ENCODE measurements around the gene PFKFB1. TPM values are rescaled to one million over a fixed set of nuclear protein-coding genes. Genes with fewer than 3 reads are reported as not detected.

The PFKFB1 gene
- total RNA-seq, 1 experiment from 2014 or later, result 0.55 TPM

GRCh38 chrX:54930291-54931049, 63.5 kb downstream of the PFKFB1 start:
- Histone ChIP-seq H3K23ac (ENCODE audit: insufficient read length, low read depth, low read length) (no peak overlapping the region), H3K18ac (ENCODE audit: insufficient read length, low read depth, low read length) (no peak overlapping the region), H3K4me2 (ENCODE audit: insufficient read depth, insufficient read length, low read length) (no peak overlapping the region), H3K56ac (ENCODE audit: insufficient read length, low read depth, low read length) (no peak overlapping the region), H3T11ph (ENCODE audit: low read length) (no peak overlapping the region), H3K27ac (ENCODE audit: insufficient read length, low read depth, low read length) (no peak overlapping the region), H4K5ac (ENCODE audit: insufficient read length, low read depth, low read length) (no peak overlapping the region), H4K20me1 (ENCODE audit: control insufficient read depth, insufficient read depth, insufficient read length) (no peaks in the 10 kb centered on the region), H2BK12ac (ENCODE audit: insufficient read length, low read depth, low read length) (no peak overlapping the region), H2AK5ac (ENCODE audit: insufficient read length, low read length) (no peak overlapping the region), H2AFZ (ENCODE audit: low read length) (no peak overlapping the region), H3K4me1 (ENCODE audit: insufficient read depth, low read length) (no peaks in the 10 kb centered on the region), H3K14ac (ENCODE audit: insufficient read depth, low read length) (no peak overlapping the region), H3K23me2 (ENCODE audit: insufficient read length, low read depth, low read length, poor library complexity, severe bottlenecking) (no peaks in the 10 kb centered on the region), H2BK5ac (ENCODE audit: insufficient read length, low read length) (no peak overlapping the region), H4K91ac (ENCODE audit: insufficient read length, low read depth, low read length) (no peak overlapping the region), H3K9me3 (ENCODE audit: control insufficient read depth, low read depth, low read length) (peaks cover 64% of the 10 kb centered on the region), H2BK120ac (ENCODE audit: low read depth, low read length, poor library complexity, severe bottlenecking) (no peak overlapping the region), H4K8ac (replicated peaks; ENCODE audit: insufficient read length, low read depth, low read length) (no peak overlapping the region), H3K27me3 (ENCODE audit: insufficient read depth, low read length) (no peaks in the 10 kb centered on the region), H3K9ac (ENCODE audit: extremely low read depth, insufficient read length, low read length) (no peak overlapping the region), H3K4ac (ENCODE audit: low read depth, low read length) (no peak overlapping the region), H2BK15ac (ENCODE audit: low read depth, low read length) (no peak overlapping the region), H3K79me1 (ENCODE audit: insufficient read depth, low read depth, low read length, poor library complexity, severe bottlenecking) (no peaks in the 10 kb centered on the region), H2BK20ac (ENCODE audit: low read depth, low read length, poor library complexity, severe bottlenecking) (no peak overlapping the region), H3K79me2 (ENCODE audit: insufficient read depth, low read length) (no peaks in the 10 kb centered on the region)
- no peak for DNase-seq
- H3K27me3 Mint-ChIP-seq (ENCODE audit: low read depth), result 0 out of 2 replicates have a peak, but pooled peaks cover 3% of the 10 kb centered on the region
- WGBS (ENCODE audit: extremely low coverage, insufficient read length, low lambda C conversion rate), result no CpG with 5 or more reads among the region's 17 CpGs
- no peaks in the 10 kb centered on the region for H3K4me1 Mint-ChIP-seq
- peaks cover 25 to 48% (median 32%) of the 10 kb centered on the region in 3 experiments for H3K36me3 Mint-ChIP-seq (ENCODE audit: insufficient read depth in 1 of 3, low read depth in 3 of 3)
- peaks cover 61 to 69% of the 10 kb centered on the region in 2 experiments for H3K9me3 Mint-ChIP-seq
- H3K4me3 Mint-ChIP-seq, result no peak overlapping the region
- no peak overlapping the region for H3K27ac Mint-ChIP-seq
- TF ChIP-seq, protein P1, sequence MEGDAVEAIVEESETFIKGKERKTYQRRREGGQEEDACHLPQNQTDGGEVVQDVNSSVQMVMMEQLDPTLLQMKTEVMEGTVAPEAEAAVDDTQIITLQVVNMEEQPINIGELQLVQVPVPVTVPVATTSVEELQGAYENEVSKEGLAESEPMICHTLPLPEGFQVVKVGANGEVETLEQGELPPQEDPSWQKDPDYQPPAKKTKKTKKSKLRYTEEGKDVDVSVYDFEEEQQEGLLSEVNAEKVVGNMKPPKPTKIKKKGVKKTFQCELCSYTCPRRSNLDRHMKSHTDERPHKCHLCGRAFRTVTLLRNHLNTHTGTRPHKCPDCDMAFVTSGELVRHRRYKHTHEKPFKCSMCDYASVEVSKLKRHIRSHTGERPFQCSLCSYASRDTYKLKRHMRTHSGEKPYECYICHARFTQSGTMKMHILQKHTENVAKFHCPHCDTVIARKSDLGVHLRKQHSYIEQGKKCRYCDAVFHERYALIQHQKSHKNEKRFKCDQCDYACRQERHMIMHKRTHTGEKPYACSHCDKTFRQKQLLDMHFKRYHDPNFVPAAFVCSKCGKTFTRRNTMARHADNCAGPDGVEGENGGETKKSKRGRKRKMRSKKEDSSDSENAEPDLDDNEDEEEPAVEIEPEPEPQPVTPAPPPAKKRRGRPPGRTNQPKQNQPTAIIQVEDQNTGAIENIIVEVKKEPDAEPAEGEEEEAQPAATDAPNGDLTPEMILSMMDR (conservative IDR thresholded peaks at IDR 0.05), result no peak

Measured in H9 (cell line).